Neural progenitor cell (in vitro differentiated cells): ENCODE measurements around the gene IQCN. TPM values are rescaled to one million over a fixed set of nuclear protein-coding genes. Genes with fewer than 3 reads are reported as not detected.

Experiments used
- DNase-seq: peaks from one replicate; pipeline ENCODE4 v3.0.0-alpha.2; 2016; ENCODE audit warnings: low spot score
- H2AFZ ChIP-seq: fragments of 200-600 bp; sonication (generic); replicated peaks from 2 replicates; pipeline ENCODE4 v1.6.1; 2016; ENCODE audit warnings: antibody characterized with exemption
- H3F3A ChIP-seq: fragments of 200-600 bp; sonication (generic); 2 replicates; pipeline ENCODE4 v1.6.1; 2016; ENCODE audit warnings: antibody characterized with exemption, low read depth
- H3K27ac ChIP-seq: fragments of 200-600 bp; sonication (generic); 2 replicates; pipeline ENCODE4 v1.5.1; 2016; ENCODE audit warnings: mild to moderate bottlenecking
- H3K27me3 ChIP-seq: fragments of 200-600 bp; sonication (generic); 2 replicates; pipeline ENCODE4 v1.6.1; 2016; ENCODE audit warnings: mild to moderate bottlenecking, moderate library complexity
- H3K36me3 ChIP-seq: fragments of 200-600 bp; sonication (generic); 2 replicates; pipeline ENCODE4 v1.5.1; 2016
- H3K4me1 ChIP-seq: fragments of 200-600 bp; sonication (generic); 2 replicates; pipeline ENCODE4 v1.6.1; 2016; ENCODE audit warnings: mixed run types
- H3K4me2 ChIP-seq: fragments of 200-600 bp; sonication (generic); 2 replicates; pipeline ENCODE4 v1.6.1; 2016
- H3K4me3 ChIP-seq: fragments of 200-600 bp; sonication (generic); 2 replicates; pipeline ENCODE4 v1.5.1; 2016
- H3K79me2 ChIP-seq: fragments of 200-600 bp; sonication (generic); 2 replicates; pipeline ENCODE4 v1.6.1; 2016; ENCODE audit warnings: low read depth
- H3K9ac ChIP-seq: fragments of 200-600 bp; sonication (generic); 2 replicates; pipeline ENCODE4 v1.6.1; 2016
- H3K9me3 ChIP-seq: fragments of 200-600 bp; sonication (generic); 2 replicates; pipeline ENCODE4 v1.5.1; 2016; ENCODE audit warnings: low read depth
- H4K20me1 ChIP-seq: fragments of 200-600 bp; sonication (generic); 2 replicates; pipeline ENCODE4 v1.6.1; 2016; ENCODE audit warnings: low read depth
- H3K27ac Mint-ChIP-seq: 3 replicates; pipeline ENCODE4 v1.8.0; 2021; ENCODE audit warnings: mixed read lengths
- H3K27me3 Mint-ChIP-seq: 2 replicates; pipeline ENCODE4 v1.8.0; 2022; ENCODE audit warnings: low read depth, mild to moderate bottlenecking, inconsistent platforms, moderate library complexity, mixed read lengths; ENCODE audit not compliant: insufficient read depth
- H3K36me3 Mint-ChIP-seq: 3 replicates; pipeline ENCODE4 v1.8.0; 2021; ENCODE audit warnings: mixed read lengths
- H3K4me1 Mint-ChIP-seq: 3 replicates; pipeline ENCODE4 v1.8.0; 2021; ENCODE audit warnings: mixed read lengths
- H3K4me3 Mint-ChIP-seq: 3 replicates; pipeline ENCODE4 v1.8.0; 2021; ENCODE audit warnings: mild to moderate bottlenecking, moderate library complexity, mixed read lengths
- H3K9me3 Mint-ChIP-seq: 3 replicates; pipeline ENCODE4 v1.8.0; 2020; ENCODE audit warnings: mixed read lengths
- EZH2 ChIP-seq: fragments of 200-600 bp; sonication (generic); IDR thresholded peaks from 2 replicates; pipeline ENCODE4 v1.6.1; 2017; ENCODE audit warnings: antibody characterized with exemption, mild to moderate bottlenecking, moderate library complexity
- EZH2phosphoT487 ChIP-seq: fragments of 200-600 bp; sonication (generic); IDR thresholded peaks from 2 replicates; pipeline ENCODE4 v1.6.1; 2017; ENCODE audit warnings: antibody characterized with exemption
- total RNA-seq: library from RNA; depleted of rRNA; stranded (reverse); fragments of >200 nt; gene quantifications from 2 replicates; pipeline ENCODE4 v1.2.3, GENCODE V29; 2015; ENCODE audit warnings: low replicate concordance
- TF ChIP-seq, protein P1 (sequence below): fragments of 200-600 bp; sonication (generic); IDR thresholded peaks from 2 replicates; pipeline ENCODE4 v1.5.1; 2017; ENCODE audit warnings: antibody characterized with exemption, mild to moderate bottlenecking

IQCN gene
- total RNA-seq, 1 donor from 2014 or later = 0.11 TPM

- H3K79me2 ChIP-seq = no peaks in the 10 kb centered on the region
- no peak overlapping the region for H2AFZ ChIP-seq
- no peaks in the 10 kb centered on the region for H3K9me3 ChIP-seq
- no peak overlapping the region for H3K4me2 ChIP-seq
- Mint-ChIP-seq H3K4me1 (no peaks in the 10 kb centered on the region), H3K27ac (no peak overlapping the region), H3K4me3 (no peak overlapping the region), H3K27me3 (peaks cover 7% of the 10 kb centered on the region), H3K36me3 (peaks cover 14% of the 10 kb centered on the region), H3K9me3 (no peaks in the 10 kb centered on the region)
- no peaks in the 10 kb centered on the region for H3K27me3 ChIP-seq
- peaks cover 2% of the 10 kb centered on the region for H4K20me1 ChIP-seq
- no peak overlapping the region for H3K4me3 ChIP-seq
- H3K36me3 ChIP-seq = no peaks in the 10 kb centered on the region
- H3K4me1 ChIP-seq = no peaks in the 10 kb centered on the region
- no peak overlapping the region for H3K27ac ChIP-seq
- TF ChIP-seq EZH2 (no peak), EZH2phosphoT487 (no peak)
- TF ChIP-seq, protein P1, sequence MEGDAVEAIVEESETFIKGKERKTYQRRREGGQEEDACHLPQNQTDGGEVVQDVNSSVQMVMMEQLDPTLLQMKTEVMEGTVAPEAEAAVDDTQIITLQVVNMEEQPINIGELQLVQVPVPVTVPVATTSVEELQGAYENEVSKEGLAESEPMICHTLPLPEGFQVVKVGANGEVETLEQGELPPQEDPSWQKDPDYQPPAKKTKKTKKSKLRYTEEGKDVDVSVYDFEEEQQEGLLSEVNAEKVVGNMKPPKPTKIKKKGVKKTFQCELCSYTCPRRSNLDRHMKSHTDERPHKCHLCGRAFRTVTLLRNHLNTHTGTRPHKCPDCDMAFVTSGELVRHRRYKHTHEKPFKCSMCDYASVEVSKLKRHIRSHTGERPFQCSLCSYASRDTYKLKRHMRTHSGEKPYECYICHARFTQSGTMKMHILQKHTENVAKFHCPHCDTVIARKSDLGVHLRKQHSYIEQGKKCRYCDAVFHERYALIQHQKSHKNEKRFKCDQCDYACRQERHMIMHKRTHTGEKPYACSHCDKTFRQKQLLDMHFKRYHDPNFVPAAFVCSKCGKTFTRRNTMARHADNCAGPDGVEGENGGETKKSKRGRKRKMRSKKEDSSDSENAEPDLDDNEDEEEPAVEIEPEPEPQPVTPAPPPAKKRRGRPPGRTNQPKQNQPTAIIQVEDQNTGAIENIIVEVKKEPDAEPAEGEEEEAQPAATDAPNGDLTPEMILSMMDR = no peak
- H3K9ac ChIP-seq = no peak overlapping the region
- no peaks in the 10 kb centered on the region for H3F3A ChIP-seq
- DNase-seq = no peak
These were observed 10.0 kb downstream of the IQCN start for GRCh38 chr19:18264137-18264854.

DNA sequence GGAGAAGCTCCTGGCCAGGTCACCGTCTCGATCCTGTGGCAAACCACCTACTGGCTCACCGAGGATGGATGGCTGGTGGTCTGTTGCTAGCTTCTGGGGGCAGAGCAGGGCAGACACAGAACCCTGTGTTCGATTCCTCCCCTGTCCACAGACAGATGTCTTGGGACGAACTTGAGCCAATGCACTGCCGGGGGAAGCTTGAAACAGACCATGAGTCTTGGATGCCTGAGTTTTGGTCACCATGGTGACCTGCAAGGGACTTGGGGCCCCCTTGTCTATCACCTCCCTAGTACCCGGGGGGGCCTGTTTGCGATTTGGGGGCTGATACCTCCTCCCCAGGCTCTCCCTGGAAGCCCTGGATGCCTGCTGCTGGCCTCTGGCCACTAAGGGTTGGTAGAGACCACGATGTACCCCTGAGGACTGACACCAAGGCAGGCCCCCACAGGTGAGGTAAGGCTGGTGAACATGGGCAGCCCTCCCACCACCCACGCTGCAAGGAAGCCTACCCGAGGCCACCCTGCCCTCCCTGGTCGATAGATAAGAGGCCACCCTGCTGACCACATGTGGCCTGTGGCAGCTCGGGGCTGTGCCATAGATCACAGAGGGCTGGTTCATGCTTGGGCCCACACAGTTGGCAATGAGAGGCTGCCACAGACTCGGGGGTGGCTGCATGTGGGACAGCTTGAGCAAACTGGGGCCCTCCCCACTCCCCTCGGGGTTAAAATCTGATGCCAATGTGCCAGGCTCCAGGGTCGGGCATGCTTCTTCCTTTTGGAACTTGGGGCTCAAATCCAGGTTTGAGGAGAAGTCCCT lies 10.7 kb downstream of the IQCN start:
- H3K27ac Mint-ChIP-seq = no peak overlapping the region
- Histone ChIP-seq H3K79me2 (no peaks in the 10 kb centered on the region), H3K4me3 (no peak overlapping the region), H3K4me2 (no peak overlapping the region), H3K27me3 (no peaks in the 10 kb centered on the region), H2AFZ (no peak overlapping the region), H3K4me1 (no peaks in the 10 kb centered on the region), H3K27ac (no peak overlapping the region), H4K20me1 (no peaks in the 10 kb centered on the region), H3K36me3 (no peaks in the 10 kb centered on the region), H3K9me3 (no peaks in the 10 kb centered on the region), H3F3A (no peaks in the 10 kb centered on the region), H3K9ac (no peak overlapping the region)
- H3K27me3 Mint-ChIP-seq = peaks cover 8% of the 10 kb centered on the region
- no peak for TF ChIP-seq EZH2
- no peak overlapping the region for H3K4me3 Mint-ChIP-seq
- peaks cover 14% of the 10 kb centered on the region for H3K36me3 Mint-ChIP-seq
- H3K4me1 Mint-ChIP-seq = no peaks in the 10 kb centered on the region
- H3K9me3 Mint-ChIP-seq = no peaks in the 10 kb centered on the region
- no peak for DNase-seq

- no peaks in the 10 kb centered on the region for H3K9me3 Mint-ChIP-seq
- Histone ChIP-seq H3K36me3 (no peaks in the 10 kb centered on the region), H3K9ac (no peak overlapping the region), H3F3A (no peaks in the 10 kb centered on the region), H3K79me2 (no peaks in the 10 kb centered on the region), H2AFZ (no peak overlapping the region), H3K9me3 (no peaks in the 10 kb centered on the region), H3K27me3 (no peaks in the 10 kb centered on the region), H3K4me3 (no peak overlapping the region), H3K27ac (no peak overlapping the region), H4K20me1 (no peaks in the 10 kb centered on the region), H3K4me1 (no peaks in the 10 kb centered on the region), H3K4me2 (no peak overlapping the region)
- peaks cover 8% of the 10 kb centered on the region for H3K27me3 Mint-ChIP-seq
- H3K4me1 Mint-ChIP-seq = no peaks in the 10 kb centered on the region
- no peak for DNase-seq
- H3K36me3 Mint-ChIP-seq = peaks cover 9% of the 10 kb centered on the region
- no peak overlapping the region for H3K27ac Mint-ChIP-seq
- H3K4me3 Mint-ChIP-seq = no peak overlapping the region
- TF ChIP-seq, protein P1 = no peak
- TF ChIP-seq EZH2phosphoT487 (no peak), EZH2 (no peak)
These were observed 11.3 kb downstream of the IQCN start for GRCh38 chr19:18262917-18263316.

DNA sequence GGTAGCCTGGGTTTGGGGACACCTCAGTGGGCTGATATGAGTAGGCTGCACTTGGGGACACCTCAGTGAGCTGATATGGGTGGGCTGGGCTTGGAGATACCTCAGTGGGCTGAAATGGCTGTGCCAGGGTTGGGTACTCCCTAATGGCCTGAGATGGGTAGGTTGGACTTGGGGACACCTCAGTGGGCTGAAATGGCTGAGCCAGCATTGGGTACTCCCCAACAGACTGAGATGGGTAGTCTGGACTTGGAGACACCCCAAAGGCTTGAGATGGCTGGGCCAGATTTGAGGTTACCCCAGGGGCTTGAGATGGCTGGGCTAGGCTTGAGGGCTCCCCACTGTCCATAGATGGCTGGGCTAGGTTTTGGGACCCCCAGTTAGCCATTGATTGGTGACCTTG lies 12.1 kb downstream of the IQCN start:
- Mint-ChIP-seq H3K4me1 (no peaks in the 10 kb centered on the region), H3K9me3 (no peaks in the 10 kb centered on the region), H3K4me3 (no peak overlapping the region), H3K27ac (no peak overlapping the region), H3K36me3 (peaks cover 9% of the 10 kb centered on the region), H3K27me3 (peaks cover 8% of the 10 kb centered on the region)
- DNase-seq = no peak
- TF ChIP-seq EZH2phosphoT487 (no peak), EZH2 (no peak)
- TF ChIP-seq, protein P1 = no peak
- Histone ChIP-seq H3K9me3 (no peaks in the 10 kb centered on the region), H3K36me3 (no peaks in the 10 kb centered on the region), H3K4me3 (no peak overlapping the region), H3K27me3 (no peaks in the 10 kb centered on the region), H4K20me1 (no peaks in the 10 kb centered on the region), H3K27ac (no peak overlapping the region), H3K4me2 (no peak overlapping the region), H3K4me1 (no peaks in the 10 kb centered on the region), H3F3A (no peaks in the 10 kb centered on the region), H2AFZ (no peak overlapping the region), H3K9ac (no peak overlapping the region), H3K79me2 (no peaks in the 10 kb centered on the region)
